SK-N-SH (cell line): ENCODE measurements around the gene TEX101. TPM values are rescaled to one million over a fixed set of nuclear protein-coding genes. Genes with fewer than 3 reads are reported as not detected.
"Not testable (repeated sequence)": the region's sequence is repeated elsewhere in the genome, so short reads cannot be mapped to it uniquely, and the experiment has no call there.

Source experiments
- CTCF ChIA-PET: fragments of 300-600, 350-600 bp; formaldehyde crosslinking; extraction: SDS; loops from one replicate; lab custom pipeline; 2021; lab: Yijun Ruan, JAX
- POLR2A ChIA-PET: fragments of 350-600 bp; sonication (Branson Sonifier 250); formaldehyde crosslinking; extraction: SDS; loops from one replicate; lab custom pipeline; 2020; ENCODE audit warnings: antibody characterized with exemption, inconsistent platforms; lab: Yijun Ruan, JAX
- DNase-seq: peaks from one replicate; pipeline ENCODE4 v3.0.0; 2012
- H2AFZ ChIP-seq: fragments of 200-600 bp; sonication (generic); 2 replicates; pipeline ENCODE4 v1.8.1; 2016; ENCODE audit warnings: antibody characterized with exemption, mild to moderate bottlenecking, low read depth
- H3F3A ChIP-seq: fragments of 200-600 bp; sonication (generic); replicated peaks from 2 replicates; pipeline ENCODE3; 2016; ENCODE audit warnings: antibody characterized with exemption, mild to moderate bottlenecking; ENCODE audit not compliant: insufficient read depth
- H3K27ac ChIP-seq, 2 experiments: fragments of 200-500 bp in 1 of 2; fragments of 200-600 bp in 1 of 2; sonication (Bioruptor generic) in 1 of 2; sonication (generic), shearing (Covaris generic) in 1 of 2; 2 replicates each; pipeline versions ENCODE4 v1.5.1 to v1.6.1; 2014 to 2016; ENCODE audit warnings: low read depth in 2 of 2, inconsistent platforms in 1 of 2, low read length in 1 of 2, mild to moderate bottlenecking in 1 of 2, mixed read lengths in 1 of 2
- H3K27me3 ChIP-seq: fragments of 200-600 bp; sonication (generic), shearing (Covaris generic); 2 replicates; pipeline ENCODE4 v1.6.1; 2016; ENCODE audit warnings: mixed run types; ENCODE audit not compliant: insufficient read depth
- H3K36me3 ChIP-seq, 2 experiments: fragments of 200-500 bp in 1 of 2; fragments of 200-600 bp in 1 of 2; sonication (Bioruptor generic) in 1 of 2; sonication (generic) in 1 of 2; replicated peaks in 1 of 2; 2 replicates each; pipeline versions ENCODE3 to v1.5.1; 2014 to 2016; ENCODE audit warnings: low read length in 1 of 2, mild to moderate bottlenecking in 1 of 2; ENCODE audit not compliant: insufficient read depth in 2 of 2, control insufficient read depth in 1 of 2
- H3K4me1 ChIP-seq, 2 experiments: fragments of 200-500 bp in 1 of 2; fragments of 200-600 bp in 1 of 2; sonication (Bioruptor generic) in 1 of 2; sonication (generic), shearing (Covaris generic) in 1 of 2; 2 replicates each; pipeline versions ENCODE4 v1.5.1 to v1.6.1; 2014 to 2016; ENCODE audit warnings: low read depth in 1 of 2, low read length in 1 of 2, mixed run types in 1 of 2; ENCODE audit not compliant: insufficient read depth in 2 of 2, control insufficient read depth in 1 of 2
- H3K4me2 ChIP-seq: fragments of 200-600 bp; sonication (generic), shearing (Covaris generic); 2 replicates; pipeline ENCODE4 v1.6.1; 2017; ENCODE audit warnings: mixed run types
- H3K4me3 ChIP-seq, 2 experiments: fragments of 200-500 bp in 1 of 2; fragments of 200-600 bp in 1 of 2; sonication (Bioruptor generic) in 1 of 2; sonication (generic), shearing (Covaris generic) in 1 of 2; 2 replicates each; pipeline versions ENCODE4 v1.5.1 to v1.8.1; 2014 to 2016; ENCODE audit warnings: low read depth in 2 of 2, inconsistent platforms in 1 of 2, low read length in 1 of 2, mild to moderate bottlenecking in 1 of 2, mixed read lengths in 1 of 2, moderate library complexity in 1 of 2
- H3K79me2 ChIP-seq: fragments of 200-600 bp; sonication (generic); 2 replicates; pipeline ENCODE4 v1.8.1; 2017; ENCODE audit warnings: mild to moderate bottlenecking; ENCODE audit not compliant: insufficient read depth
- H3K9ac ChIP-seq: fragments of 200-600 bp; sonication (generic); 2 replicates; pipeline ENCODE4 v1.6.1; 2017; ENCODE audit warnings: mixed run types
- H3K9me2 ChIP-seq: fragments of 200-600 bp; sonication (generic); 2 replicates; pipeline ENCODE4 v1.6.1; 2017; ENCODE audit warnings: mixed run types
- H3K9me3 ChIP-seq: fragments of 200-600 bp; sonication (generic); 2 replicates; pipeline ENCODE4 v1.6.1; 2017; ENCODE audit warnings: mixed run types, mild to moderate bottlenecking, moderate library complexity
- H4K20me1 ChIP-seq: fragments of 200-600 bp; sonication (generic); 2 replicates; pipeline ENCODE4 v1.6.1; 2017; ENCODE audit warnings: mild to moderate bottlenecking, mixed run types; ENCODE audit not compliant: insufficient read depth
- EP300 ChIP-seq, 2 experiments: IDR thresholded peaks; 2 replicates each; pipeline versions ENCODE4 v1.4.0 to v1.6.1; 2012; ENCODE audit warnings: borderline replicate concordance in 1 of 2, low read depth in 1 of 2, low read length in 1 of 2
- POLR2AphosphoS5 ChIP-seq: IDR thresholded peaks from 2 replicates; pipeline ENCODE4 v1.6.1; 2012; ENCODE audit warnings: low read depth, low read length
- RFX5 ChIP-seq: IDR thresholded peaks from 2 replicates; pipeline ENCODE4 v1.6.1; 2012; ENCODE audit warnings: mild to moderate bottlenecking, improper control_type of control experiment, low read length
- TAF1 ChIP-seq: IDR thresholded peaks from 2 replicates; pipeline ENCODE4 v1.6.1; 2012; ENCODE audit warnings: low read depth, mild to moderate bottlenecking, low read length, moderate library complexity, borderline replicate concordance
- WGBS: methylation state at CpG from one replicate; pipeline ENCODE4 v1.1.6; 2017; ENCODE audit warnings: low lambda C conversion rate; 5-methylcytosine and 5-hydroxymethylcytosine counted together
- polyA plus RNA-seq, 3 experiments: library from polyadenylated mRNA; depleted of rRNA; stranded (reverse); fragments of >200 nt; gene quantifications; 2 replicates each; pipeline ENCODE4 v1.2.3, GENCODE V29; 2012

The TEX101 gene
- polyA plus RNA-seq, 1 of the 3 experiments (the other 2 are of a cell fraction): 0.07 TPM

DNA sequence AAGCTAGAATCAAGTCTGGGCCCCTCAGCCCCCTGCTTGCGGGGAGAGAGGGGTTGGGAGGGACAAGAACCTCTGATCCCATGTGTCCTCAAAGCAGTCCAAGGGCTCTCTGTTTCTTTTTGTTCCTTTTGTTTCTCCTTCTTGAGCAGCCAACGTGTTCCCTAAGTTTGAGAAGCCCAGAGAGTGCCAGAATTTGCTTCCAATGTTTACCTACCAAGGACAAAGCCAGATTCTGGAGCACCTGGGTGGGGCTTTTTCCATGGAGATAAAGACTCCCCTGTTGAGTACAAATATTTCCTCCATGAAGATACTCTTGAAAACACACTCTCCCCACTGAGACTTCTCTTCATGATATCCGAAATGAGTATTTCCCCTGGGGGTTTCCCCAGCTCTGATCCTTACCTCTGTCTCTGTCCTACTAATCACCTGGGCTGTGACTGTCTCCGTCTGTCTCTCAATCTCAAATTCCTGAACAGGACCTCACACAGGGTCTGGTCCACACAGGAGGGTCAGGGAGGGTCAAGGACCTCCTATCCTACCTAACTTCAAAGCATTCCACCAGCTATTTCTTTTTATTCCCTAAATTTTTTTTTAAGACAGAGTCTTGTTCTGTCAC lies 33.8 kb upstream of the TEX101 start:
- Histone ChIP-seq H4K20me1 (no peaks in the 10 kb centered on the region), H3K79me2 (no peaks in the 10 kb centered on the region), H3K36me3 (no peaks in the 10 kb centered on the region), H3K9ac (no peak overlapping the region), H3K4me3 (no peak overlapping the region), H3K4me1 (no peaks in the 10 kb centered on the region), H3K9me3 (no peaks in the 10 kb centered on the region), H2AFZ (no peak overlapping the region), H3K27ac (no peak overlapping the region), H3K9me2 (no peaks in the 10 kb centered on the region), H3F3A (no peaks in the 10 kb centered on the region), H3K4me2 (no peak overlapping the region), H3K27me3 (peaks cover 29% of the 10 kb centered on the region)
- CTCF ChIA-PET: interaction anchor here (0.8 to 1.5 kb wide), 3 partner anchors 48 to 74 kb away, joined by 3 to 4 read pairs (median 3); no protein-coding TSS in a partner anchor
- POLR2A ChIA-PET: no interaction called here
- no peak for DNase-seq
- TF ChIP-seq EP300 (IDR thresholded peaks at IDR 0.05; ENCODE audit: borderline replicate concordance in 1 of 2, low read depth in 1 of 2, low read length in 1 of 2) (no peak), POLR2AphosphoS5 (no peak), TAF1 (no peak), RFX5 (no peak)
- WGBS: 15% methylated on average over 4 of the region's 4 CpGs

GRCh38 chr19:43382586-43383216 lies 32.0 kb upstream of the TEX101 start:
- H3K4me3 ChIP-seq: peak overlapping the region in 1 of 2 experiments; percentile 37; a peak in 1 of 4 replicates
- H3K36me3 ChIP-seq, H3K27ac ChIP-seq, H3K9me3 ChIP-seq, H2AFZ ChIP-seq, H3K79me2 ChIP-seq, H3F3A ChIP-seq, H3K9me2 ChIP-seq, POLR2A ChIA-PET, H3K4me1 ChIP-seq, H3K9ac ChIP-seq, DNase-seq, CTCF ChIA-PET, H4K20me1 ChIP-seq: not testable (repeated sequence)
- 12% methylated on average over 11 of the region's 12 CpGs for WGBS
- 0 out of 2 replicates have a peak overlapping the region, but pooled peaks have one; percentile 44 for H3K4me2 ChIP-seq
- H3K27me3 ChIP-seq: peaks cover 29% of the 10 kb centered on the region

- H3K79me2 ChIP-seq, H3K4me1 ChIP-seq, H3F3A ChIP-seq, H2AFZ ChIP-seq, H3K27ac ChIP-seq, H3K9ac ChIP-seq, CTCF ChIA-PET, H3K9me3 ChIP-seq, H3K36me3 ChIP-seq, H3K4me3 ChIP-seq, H4K20me1 ChIP-seq, DNase-seq, H3K4me2 ChIP-seq, H3K9me2 ChIP-seq, POLR2A ChIA-PET: not testable (repeated sequence)
- WGBS: 33% methylated on average over 7 of the region's 7 CpGs
- peaks cover 29% of the 10 kb centered on the region for H3K27me3 ChIP-seq
Observed at GRCh38 chr19:43383254-43383653, 31.4 kb upstream of the TEX101 start.

- H3K4me1 ChIP-seq, DNase-seq, H2AFZ ChIP-seq, H3K4me3 ChIP-seq, H3K36me3 ChIP-seq, H3K9ac ChIP-seq, H3K9me3 ChIP-seq, H3K79me2 ChIP-seq, H4K20me1 ChIP-seq, CTCF ChIA-PET, H3K27ac ChIP-seq, H3F3A ChIP-seq, POLR2A ChIA-PET, H3K9me2 ChIP-seq, H3K4me2 ChIP-seq: not testable (repeated sequence)
- 18% methylated on average over 3 of the region's 3 CpGs for WGBS
- H3K27me3 ChIP-seq: peaks cover 33% of the 10 kb centered on the region
Observed at GRCh38 chr19:43383759-43384158, 30.9 kb upstream of the TEX101 start.

DNA sequence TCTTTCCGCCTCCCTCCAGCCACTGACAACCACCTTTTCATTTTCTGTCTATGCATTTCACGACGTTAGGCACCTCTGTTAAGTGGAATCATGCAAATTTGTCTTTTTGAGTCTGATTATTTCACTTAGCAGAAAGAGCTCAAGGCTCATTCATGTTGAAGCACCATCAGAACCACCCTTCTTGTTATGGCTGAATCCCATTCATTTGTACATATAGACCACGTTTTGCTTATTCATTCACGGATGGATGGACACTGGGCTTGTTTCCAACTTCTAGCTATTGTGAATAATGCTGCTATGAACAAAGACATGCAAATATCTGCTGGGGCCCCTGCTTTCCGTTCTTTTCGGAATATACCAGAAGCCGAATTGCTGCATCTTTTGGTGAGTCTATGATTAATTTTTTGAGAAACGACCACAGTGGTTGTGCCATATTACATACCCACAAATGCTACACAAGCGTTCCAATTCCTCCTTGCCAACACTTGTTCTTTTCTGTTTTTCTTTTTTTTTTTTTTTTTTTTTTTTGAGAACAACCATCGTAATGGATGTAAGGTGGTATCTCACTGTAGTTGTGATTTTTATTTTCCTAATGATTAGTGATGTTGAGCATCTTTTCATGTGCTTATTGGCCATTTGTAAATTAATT lies 23.7 kb upstream of the TEX101 start:
- H3K9ac ChIP-seq, H3K4me3 ChIP-seq, H4K20me1 ChIP-seq, H3K79me2 ChIP-seq, CTCF ChIA-PET, H3K9me2 ChIP-seq, POLR2A ChIA-PET, H3K36me3 ChIP-seq, DNase-seq, H3F3A ChIP-seq, H3K9me3 ChIP-seq, H3K27ac ChIP-seq, H3K4me1 ChIP-seq, H2AFZ ChIP-seq, H3K4me2 ChIP-seq: not testable (repeated sequence)
- peaks cover 64% of the 10 kb centered on the region for H3K27me3 ChIP-seq
- 17% methylated on average over 11 of the region's 11 CpGs for WGBS
